Measurements from ENCODE around the gene SPECC1.
"Not testable (repeated sequence)": the region's sequence is repeated elsewhere in the genome, so short reads cannot be mapped to it uniquely, and the experiment has no call there.

SPECC1 gene

DNA sequence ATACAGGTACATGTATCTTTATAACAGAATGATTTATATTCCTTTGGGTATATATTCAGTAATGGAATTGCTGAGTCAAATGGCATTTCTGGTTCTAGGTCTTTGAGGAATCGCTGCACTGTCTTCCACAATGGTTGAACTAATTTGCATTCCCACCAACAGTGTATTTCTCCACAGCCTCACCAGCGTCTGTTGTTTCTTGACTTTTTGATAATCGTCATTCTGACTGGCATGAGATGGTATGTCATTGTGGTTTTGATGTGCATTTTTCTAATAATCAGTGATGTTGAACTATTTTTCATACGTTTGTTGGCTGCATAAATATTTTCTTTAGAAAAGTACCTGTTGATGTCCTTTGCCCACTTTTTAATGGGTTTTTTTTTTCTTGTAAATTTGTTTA, 156.4 kb downstream of the SPECC1 start:
- not testable (repeated sequence) for H3K27ac ChIP-seq (ENCODE audit: low read depth, low read length); H3K36me3 ChIP-seq (ENCODE audit: insufficient read depth, low read length); H3K4me3 ChIP-seq (ENCODE audit: low read length); H3K9ac ChIP-seq (ENCODE audit: low read depth, low read length); H3K27me3 ChIP-seq (ENCODE audit: insufficient read depth, low read length); H3K4me1 ChIP-seq (ENCODE audit: insufficient read depth, low read length); H3K9me3 ChIP-seq (ENCODE audit: insufficient read depth, low read depth, low read length)
- 88% methylated on average over 4 of the region's 4 CpGs for WGBS

DNA sequence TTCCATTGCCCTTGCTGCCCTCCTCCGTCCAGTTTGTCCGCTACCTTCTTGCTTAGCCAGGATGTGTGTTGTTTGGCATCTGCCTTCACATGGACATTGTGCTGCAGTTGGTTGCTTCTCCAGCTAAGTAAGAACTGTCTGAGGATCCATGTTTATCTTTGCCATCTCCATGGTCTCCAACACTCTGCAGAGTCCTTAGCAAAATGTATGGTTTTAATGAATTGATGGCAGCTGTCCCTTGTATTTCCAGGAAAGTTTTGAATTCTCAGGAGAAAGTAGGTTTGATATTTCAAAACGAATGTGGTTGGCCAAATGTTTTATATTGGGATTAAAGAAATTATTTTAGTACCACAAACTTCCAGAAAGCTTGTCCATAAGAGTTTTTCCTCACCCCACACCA, 160.9 kb downstream of the SPECC1 start:
- no peaks in the 10 kb centered on the region for H3K36me3 ChIP-seq (ENCODE audit: insufficient read depth, low read length)
- H3K4me1 ChIP-seq (ENCODE audit: insufficient read depth, low read length) = peaks cover 34% of the 10 kb centered on the region
- no peak overlapping the region for H3K4me3 ChIP-seq (ENCODE audit: low read length)
- no peak overlapping the region for H3K9ac ChIP-seq (ENCODE audit: low read depth, low read length)
- WGBS = 95% methylated on average over 3 of the region's 3 CpGs
- no peaks in the 10 kb centered on the region for H3K27me3 ChIP-seq (ENCODE audit: insufficient read depth, low read length)
- no peaks in the 10 kb centered on the region for H3K9me3 ChIP-seq (ENCODE audit: insufficient read depth, low read depth, low read length)
- H3K27ac ChIP-seq (ENCODE audit: low read depth, low read length) = no peak overlapping the region

DNA sequence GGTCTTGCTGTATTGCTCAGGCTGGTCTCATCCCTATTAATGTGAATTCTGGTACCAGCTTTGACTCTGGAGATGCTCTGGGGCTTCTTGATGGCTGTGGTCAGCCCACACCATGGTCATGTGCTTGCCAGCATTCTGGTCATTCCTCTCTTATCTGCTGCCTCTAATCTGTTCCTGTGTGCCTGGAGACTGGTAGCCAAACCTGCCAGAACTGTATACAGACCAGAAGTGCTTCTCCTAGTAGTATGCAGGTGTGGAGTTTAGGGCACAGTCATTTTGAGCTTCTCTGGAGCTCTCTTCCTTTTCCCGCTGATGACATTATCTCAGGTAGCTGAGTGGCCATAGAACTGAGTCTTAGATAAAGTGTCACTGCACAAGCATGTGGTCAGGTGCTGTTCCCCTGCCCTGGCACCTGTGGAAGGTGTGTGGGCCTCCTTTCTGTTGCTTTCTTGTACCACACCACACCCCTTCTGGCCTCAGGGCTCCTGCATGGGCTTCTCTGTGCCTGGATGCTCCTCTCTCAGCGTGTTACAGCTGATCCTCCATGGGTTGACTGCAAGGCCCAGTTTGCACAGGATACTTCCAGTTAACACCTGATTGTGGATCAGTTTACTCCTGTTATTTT, 162.7 kb downstream of the SPECC1 start:
- WGBS = 88% methylated on average over 2 of the region's 2 CpGs
- H3K36me3 ChIP-seq (ENCODE audit: insufficient read depth, low read length) = no peaks in the 10 kb centered on the region
- no peak overlapping the region for H3K4me3 ChIP-seq (ENCODE audit: low read length)
- no peaks in the 10 kb centered on the region for H3K27me3 ChIP-seq (ENCODE audit: insufficient read depth, low read length)
- peaks cover 49% of the 10 kb centered on the region for H3K4me1 ChIP-seq (ENCODE audit: insufficient read depth, low read length)
- no peak overlapping the region; the same call in 1 of the 2 replicates for H3K27ac ChIP-seq (ENCODE audit: low read depth, low read length)
- H3K9me3 ChIP-seq (ENCODE audit: insufficient read depth, low read depth, low read length) = no peaks in the 10 kb centered on the region
- no peak overlapping the region for H3K9ac ChIP-seq (ENCODE audit: low read depth, low read length)

DNA sequence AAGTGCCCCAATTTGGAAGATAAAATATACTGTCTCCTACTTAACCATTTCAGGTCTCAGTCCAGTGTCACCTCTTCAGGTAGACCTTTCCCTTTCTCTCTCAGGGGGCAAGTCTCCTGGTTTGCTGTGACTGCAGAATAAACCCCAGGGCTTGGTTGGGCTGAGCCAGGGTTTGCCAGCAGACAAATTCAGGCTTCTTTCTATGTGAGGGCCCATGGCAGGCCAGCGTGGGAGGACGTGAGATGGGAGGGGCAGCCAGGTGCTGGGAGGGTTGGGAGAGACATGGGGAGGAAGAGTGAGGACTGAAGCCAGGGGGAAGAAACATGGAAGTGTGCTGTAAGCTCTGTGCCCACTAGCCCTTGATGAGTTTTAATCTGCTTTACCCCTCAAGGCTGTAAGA, 163.2 kb downstream of the SPECC1 start:
- 47% methylated on average over 2 of the region's 2 CpGs for WGBS
- H3K9ac ChIP-seq (ENCODE audit: low read depth, low read length) = no peak overlapping the region

GRCh38 chr17:20173091-20173490, 163.9 kb downstream of the SPECC1 start:
- Histone ChIP-seq H3K4me1 (ENCODE audit: insufficient read depth, low read length) (peaks cover 51% of the 10 kb centered on the region), H3K9me3 (ENCODE audit: insufficient read depth, low read depth, low read length) (no peaks in the 10 kb centered on the region), H3K27ac (ENCODE audit: low read depth, low read length) (no peak overlapping the region), H3K36me3 (ENCODE audit: insufficient read depth, low read length) (no peaks in the 10 kb centered on the region), H3K4me3 (ENCODE audit: low read length) (no peak overlapping the region), H3K27me3 (ENCODE audit: insufficient read depth, low read length) (no peaks in the 10 kb centered on the region), H3K9ac (ENCODE audit: low read depth, low read length) (no peak overlapping the region)
- WGBS = 68% methylated on average over 1 of the region's 1 CpG

More for the DNA sequence above, 163.2 kb downstream of the SPECC1 start:
- H3K4me3 ChIP-seq (ENCODE audit: low read length) = no peak overlapping the region
- no peaks in the 10 kb centered on the region for H3K27me3 ChIP-seq (ENCODE audit: insufficient read depth, low read length)
- H3K4me1 ChIP-seq (ENCODE audit: insufficient read depth, low read length) = peaks cover 49% of the 10 kb centered on the region
- H3K27ac ChIP-seq (ENCODE audit: low read depth, low read length) = no peak overlapping the region; the same call in 1 of the 2 replicates
- no peaks in the 10 kb centered on the region for H3K36me3 ChIP-seq (ENCODE audit: insufficient read depth, low read length)
- no peaks in the 10 kb centered on the region for H3K9me3 ChIP-seq (ENCODE audit: insufficient read depth, low read depth, low read length)

- no peak overlapping the region for H3K4me3 ChIP-seq (ENCODE audit: low read length)
These were observed 165.6 kb downstream of the SPECC1 start for GRCh38 chr17:20174588-20175265.

DNA sequence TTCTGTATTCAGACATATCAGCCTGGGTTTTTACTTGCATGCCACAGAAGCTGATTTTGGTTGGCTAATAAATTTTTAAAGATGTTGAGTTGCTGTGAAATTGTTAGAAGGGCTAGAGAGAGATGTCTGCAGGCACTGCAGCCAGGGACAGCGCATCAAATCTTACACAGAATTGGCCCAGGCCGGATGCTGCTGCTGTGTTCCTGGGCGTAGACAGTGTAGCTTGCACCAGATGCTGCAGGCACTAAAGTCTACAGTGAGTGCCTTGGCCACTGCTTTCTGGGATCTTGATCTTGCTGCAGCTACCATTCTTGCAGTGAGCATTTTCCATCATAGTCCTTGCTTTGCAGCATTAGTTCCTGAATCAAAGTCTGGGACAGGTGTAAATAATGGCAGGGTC, 169.9 kb downstream of the SPECC1 start:
- H3K27me3 ChIP-seq (ENCODE audit: insufficient read depth, low read length) = no peaks in the 10 kb centered on the region
- no peaks in the 10 kb centered on the region for H3K9me3 ChIP-seq (ENCODE audit: insufficient read depth, low read depth, low read length)
- no peak overlapping the region for H3K9ac ChIP-seq (ENCODE audit: low read depth, low read length)
- no peak overlapping the region for H3K4me3 ChIP-seq (ENCODE audit: low read length)
- peaks cover 40% of the 10 kb centered on the region for H3K4me1 ChIP-seq (ENCODE audit: insufficient read depth, low read length)
- no peak overlapping the region for H3K27ac ChIP-seq (ENCODE audit: low read depth, low read length)
- WGBS = 93% methylated on average over 3 of the region's 3 CpGs
- no peaks in the 10 kb centered on the region for H3K36me3 ChIP-seq (ENCODE audit: insufficient read depth, low read length)

More at GRCh38 chr17:20174588-20175265, 165.6 kb downstream of the SPECC1 start:
- H3K9me3 ChIP-seq (ENCODE audit: insufficient read depth, low read depth, low read length) = no peaks in the 10 kb centered on the region
- H3K9ac ChIP-seq (ENCODE audit: low read depth, low read length) = no peak overlapping the region
- H3K27ac ChIP-seq (ENCODE audit: low read depth, low read length) = no peak overlapping the region
- no peaks in the 10 kb centered on the region for H3K27me3 ChIP-seq (ENCODE audit: insufficient read depth, low read length)
- no peaks in the 10 kb centered on the region for H3K36me3 ChIP-seq (ENCODE audit: insufficient read depth, low read length)
- 87% methylated on average over 12 of the region's 12 CpGs for WGBS
- peaks cover 63% of the 10 kb centered on the region for H3K4me1 ChIP-seq (ENCODE audit: insufficient read depth, low read length)

DNA sequence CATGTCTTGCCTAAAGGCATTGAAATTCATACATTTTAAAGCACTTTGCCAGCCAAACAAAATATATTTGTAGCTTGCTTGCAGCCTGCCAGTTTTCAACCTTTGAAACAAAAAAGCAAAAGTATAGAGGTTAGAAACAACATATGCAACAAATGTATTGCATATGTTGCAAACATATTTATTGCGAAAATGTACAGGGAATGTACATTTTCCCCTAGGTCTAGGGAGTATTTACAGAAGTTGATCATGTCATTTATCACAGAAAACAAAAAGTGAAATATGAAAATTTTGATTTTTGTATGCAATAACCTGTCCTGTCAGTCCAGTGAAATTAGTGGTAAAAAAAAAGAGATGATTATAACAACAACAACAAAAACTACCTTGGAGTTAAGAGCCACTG, 171.5 kb downstream of the SPECC1 start:
- no peaks in the 10 kb centered on the region for H3K9me3 ChIP-seq (ENCODE audit: insufficient read depth, low read depth, low read length)
- 100% methylated on average over 1 of the region's 1 CpG for WGBS
- peaks cover 26% of the 10 kb centered on the region for H3K4me1 ChIP-seq (ENCODE audit: insufficient read depth, low read length)
- H3K27me3 ChIP-seq (ENCODE audit: insufficient read depth, low read length) = no peaks in the 10 kb centered on the region
- no peaks in the 10 kb centered on the region for H3K36me3 ChIP-seq (ENCODE audit: insufficient read depth, low read length)
- H3K27ac ChIP-seq (ENCODE audit: low read depth, low read length) = no peak overlapping the region
- no peak overlapping the region for H3K4me3 ChIP-seq (ENCODE audit: low read length)
- no peak overlapping the region for H3K9ac ChIP-seq (ENCODE audit: low read depth, low read length)

- H3K4me1 ChIP-seq (ENCODE audit: insufficient read depth, low read length) = peaks cover 21% of the 10 kb centered on the region
These were observed 175.0 kb downstream of the SPECC1 start for GRCh38 chr17:20184181-20184580.

GRCh38 chr17:20184977-20185619, 175.9 kb downstream of the SPECC1 start:
- WGBS = 90% methylated on average over 10 of the region's 10 CpGs
- Histone ChIP-seq H3K4me1 (ENCODE audit: insufficient read depth, low read length) (peaks cover 30% of the 10 kb centered on the region), H3K27ac (ENCODE audit: low read depth, low read length) (no peak overlapping the region)

More at GRCh38 chr17:20184181-20184580, 175.0 kb downstream of the SPECC1 start:
- WGBS = 93% methylated on average over 2 of the region's 2 CpGs
- Histone ChIP-seq H3K9me3 (ENCODE audit: insufficient read depth, low read depth, low read length) (no peaks in the 10 kb centered on the region), H3K27ac (ENCODE audit: low read depth, low read length) (no peak overlapping the region), H3K4me3 (ENCODE audit: low read length) (no peak overlapping the region), H3K9ac (ENCODE audit: low read depth, low read length) (no peak overlapping the region), H3K27me3 (ENCODE audit: insufficient read depth, low read length) (no peaks in the 10 kb centered on the region), H3K36me3 (ENCODE audit: insufficient read depth, low read length) (no peaks in the 10 kb centered on the region)

GRCh38 chr17:20187049-20187448, 177.9 kb downstream of the SPECC1 start:
- Histone ChIP-seq H3K27me3 (ENCODE audit: insufficient read depth, low read length) (no peaks in the 10 kb centered on the region), H3K9ac (ENCODE audit: low read depth, low read length) (no peak overlapping the region), H3K4me1 (ENCODE audit: insufficient read depth, low read length) (peaks cover 34% of the 10 kb centered on the region), H3K9me3 (ENCODE audit: insufficient read depth, low read depth, low read length) (no peaks in the 10 kb centered on the region), H3K4me3 (ENCODE audit: low read length) (no peak overlapping the region), H3K27ac (ENCODE audit: low read depth, low read length) (no peak overlapping the region; the same call in 1 of the 2 replicates), H3K36me3 (ENCODE audit: insufficient read depth, low read length) (no peaks in the 10 kb centered on the region)
- WGBS = 92% methylated on average over 4 of the region's 4 CpGs

More at GRCh38 chr17:20184977-20185619, 175.9 kb downstream of the SPECC1 start:
- H3K9ac ChIP-seq (ENCODE audit: low read depth, low read length) = no peak overlapping the region
- no peaks in the 10 kb centered on the region for H3K9me3 ChIP-seq (ENCODE audit: insufficient read depth, low read depth, low read length)
- H3K27me3 ChIP-seq (ENCODE audit: insufficient read depth, low read length) = no peaks in the 10 kb centered on the region
- no peaks in the 10 kb centered on the region for H3K36me3 ChIP-seq (ENCODE audit: insufficient read depth, low read length)
- no peak overlapping the region for H3K4me3 ChIP-seq (ENCODE audit: low read length)

Data from HUES64 (cell line).